H1 (cell line): ENCODE measurements around the gene SAA1. TPM values are rescaled to one million over a fixed set of nuclear protein-coding genes. Genes with fewer than 3 reads are reported as not detected.

Experiments used
- CTCF ChIA-PET: fragments of 300-600 bp; sonication (Branson Sonifier 250); formaldehyde crosslinking; loops from one replicate; lab custom pipeline; 2021; ENCODE audit not compliant: partially characterized antibody; lab: Charles Lee
- POLR2A ChIA-PET: fragments of 300-600 bp; sonication (Branson Sonifier 250); formaldehyde crosslinking; loops from one replicate; lab custom pipeline; 2021; ENCODE audit warnings: inconsistent platforms; ENCODE audit not compliant: partially characterized antibody; lab: Charles Lee
- DNase-seq, 2 experiments: peaks; one replicate each; pipeline versions ENCODE4 v3.0.0 to v3.0.0-alpha.2; 2010 to 2022; ENCODE audit warnings: low spot score in 2 of 2, low read depth in 1 of 2, mixed read lengths in 1 of 2
- FAIRE-seq: peaks from 2 replicates; lab custom pipeline; 2011; peaks lifted over from hg19 to GRCh38; lab: Jason Lieb, UNC
- H2AFZ ChIP-seq: 2 replicates; pipeline ENCODE4 v1.8.1; 2012; ENCODE audit warnings: low read length, inconsistent platforms
- H2AK5ac ChIP-seq: 2 replicates; pipeline ENCODE4 v1.6.1; 2013; ENCODE audit warnings: low read depth, low read length
- H2BK120ac ChIP-seq: replicated peaks from 2 replicates; pipeline ENCODE3; 2013; ENCODE audit warnings: low read depth, low read length, inconsistent platforms
- H2BK12ac ChIP-seq: 2 replicates; pipeline ENCODE4 v1.6.1; 2013; ENCODE audit warnings: low read depth, low read length
- H2BK15ac ChIP-seq: 2 replicates; pipeline ENCODE4 v1.6.1; 2013; ENCODE audit warnings: low read length
- H2BK20ac ChIP-seq: 2 replicates; pipeline ENCODE4 v1.6.1; 2013; ENCODE audit warnings: low read length
- H2BK5ac ChIP-seq: 2 replicates; pipeline ENCODE4 v1.6.1; 2013; ENCODE audit warnings: low read depth, low read length
- H3K14ac ChIP-seq: 2 replicates; pipeline ENCODE4 v1.6.1; 2013; ENCODE audit warnings: inconsistent platforms; ENCODE audit not compliant: insufficient read length
- H3K18ac ChIP-seq: 2 replicates; pipeline ENCODE4 v1.6.1; 2013; ENCODE audit warnings: low read length; ENCODE audit errors: extremely low read depth
- H3K23ac ChIP-seq: 2 replicates; pipeline ENCODE4 v1.6.1; 2013; ENCODE audit warnings: inconsistent platforms; ENCODE audit not compliant: insufficient read length
- H3K23me2 ChIP-seq: 2 replicates; pipeline ENCODE4 v1.6.1; 2013; ENCODE audit warnings: low read depth, low read length
- H3K27ac ChIP-seq: 2 replicates; pipeline ENCODE4 v1.6.1; 2011; ENCODE audit warnings: low read depth, low read length, inconsistent platforms
- H3K27me3 ChIP-seq, 4 experiments: replicated peaks in 1 of 4; 1 replicate in 1 of 4; 2 replicates in 3 of 4; pipeline versions ENCODE4 v1.6.1 to v1.8.1; 2011 to 2013; ENCODE audit warnings: low read length in 3 of 4, mild to moderate bottlenecking in 3 of 4, inconsistent platforms in 2 of 4, mixed read lengths in 2 of 4, moderate library complexity in 1 of 4; ENCODE audit not compliant: control insufficient read depth in 3 of 4, insufficient read depth in 3 of 4; ENCODE audit errors: extremely low read depth in 1 of 4
- H3K36me3 ChIP-seq, 4 experiments: 2 replicates each; pipeline versions ENCODE4 v1.6.1 to v1.8.1; 2011 to 2013; ENCODE audit warnings: mild to moderate bottlenecking in 4 of 4, low read length in 3 of 4, moderate library complexity in 2 of 4, control low read depth in 1 of 4, inconsistent platforms in 1 of 4; ENCODE audit not compliant: insufficient read depth in 4 of 4, control insufficient read depth in 2 of 4
- H3K4ac ChIP-seq: replicated peaks from 2 replicates; pipeline ENCODE3; 2013; ENCODE audit warnings: low read length, low read depth, mixed read lengths, inconsistent platforms; ENCODE audit not compliant: insufficient read length
- H3K4me1 ChIP-seq, 4 experiments: replicated peaks in 1 of 4; 1 replicate in 1 of 4; 2 replicates in 3 of 4; pipeline versions ENCODE4 v1.6.1 to v1.8.1; 2011 to 2013; ENCODE audit warnings: low read length in 3 of 4, inconsistent platforms in 2 of 4, mixed read lengths in 1 of 4; ENCODE audit not compliant: insufficient read depth in 4 of 4, control insufficient read depth in 3 of 4
- H3K4me2 ChIP-seq, 2 experiments: 2 replicates each; pipeline versions ENCODE4 v1.6.1 to v1.8.1; 2011 to 2013; ENCODE audit warnings: low read depth in 2 of 2, low read length in 2 of 2, control low read depth in 1 of 2, inconsistent platforms in 1 of 2, mild to moderate bottlenecking in 1 of 2; ENCODE audit not compliant: insufficient read depth in 1 of 2
- H3K4me3 ChIP-seq, 4 experiments: fragments of 200-600, 300-600 bp in 1 of 4; sonication (generic), shearing (Covaris generic), sonication (Bioruptor Twin) in 1 of 4; 2 replicates each; pipeline versions ENCODE4 v1.5.1 to v1.8.1; 2011 to 2016; ENCODE audit warnings: low read length in 4 of 4, low read depth in 3 of 4, control low read depth in 2 of 4, inconsistent platforms in 2 of 4, mild to moderate bottlenecking in 2 of 4, mixed read lengths in 1 of 4, moderate library complexity in 1 of 4; ENCODE audit not compliant: insufficient read depth in 2 of 4; ENCODE audit errors: extremely low read depth in 1 of 4
- H3K56ac ChIP-seq: replicated peaks from 2 replicates; pipeline ENCODE3; 2013; ENCODE audit warnings: low read depth, mild to moderate bottlenecking, mixed read lengths, low read length, inconsistent platforms; ENCODE audit not compliant: insufficient read length
- H3K79me1 ChIP-seq: 2 replicates; pipeline ENCODE4 v1.6.1; 2013; ENCODE audit warnings: low read depth, low read length, control low read depth
- H3K79me2 ChIP-seq, 2 experiments: 2 replicates each; pipeline versions ENCODE4 v1.6.1 to v1.8.1; 2012 to 2013; ENCODE audit warnings: low read length in 2 of 2, mild to moderate bottlenecking in 2 of 2, inconsistent platforms in 1 of 2; ENCODE audit not compliant: insufficient read depth in 2 of 2, control insufficient read depth in 1 of 2
- H3K9ac ChIP-seq, 4 experiments: replicated peaks in 1 of 4; 1 replicate in 1 of 4; 2 replicates in 3 of 4; pipeline versions ENCODE4 v1.6.1 to v1.8.1; 2011 to 2013; ENCODE audit warnings: low read depth in 3 of 4, low read length in 3 of 4, control low read depth in 2 of 4, mild to moderate bottlenecking in 2 of 4, moderate library complexity in 2 of 4, inconsistent platforms in 1 of 4; ENCODE audit errors: extremely low read depth in 1 of 4
- H3K9me3 ChIP-seq, 2 experiments: 2 replicates each; pipeline versions ENCODE4 v1.6.1 to v1.8.1; 2012 to 2013; ENCODE audit warnings: mild to moderate bottlenecking in 2 of 2, moderate library complexity in 2 of 2, control low read depth in 1 of 2, inconsistent platforms in 1 of 2, low read depth in 1 of 2, low read length in 1 of 2, mixed read lengths in 1 of 2; ENCODE audit not compliant: insufficient read depth in 2 of 2
- H4K20me1 ChIP-seq, 2 experiments: replicated peaks in 1 of 2; 2 replicates each; pipeline versions ENCODE3 to v1.8.1; 2011 to 2013; ENCODE audit warnings: inconsistent platforms in 2 of 2, low read length in 2 of 2, mild to moderate bottlenecking in 1 of 2; ENCODE audit not compliant: insufficient read depth in 2 of 2, control insufficient read depth in 1 of 2
- H4K5ac ChIP-seq: 2 replicates; pipeline ENCODE4 v1.6.1; 2013; ENCODE audit warnings: low read length, low read depth, mixed read lengths, inconsistent platforms; ENCODE audit not compliant: insufficient read length
- H4K8ac ChIP-seq: 2 replicates; pipeline ENCODE4 v1.8.0; 2013; ENCODE audit warnings: mild to moderate bottlenecking, moderate library complexity, low read length, inconsistent platforms; ENCODE audit not compliant: insufficient read depth; ENCODE audit errors: extremely low read depth
- H4K91ac ChIP-seq: replicated peaks from 2 replicates; pipeline ENCODE3; 2013; ENCODE audit warnings: low read length, mixed read lengths, inconsistent platforms; ENCODE audit not compliant: insufficient read length
- ASH2L ChIP-seq: fragments of 200-600, 300-600 bp; sonication (generic); IDR thresholded peaks from one replicate; pipeline ENCODE4 v1.7.1; 2017; ENCODE audit warnings: low read length
- CREB1 ChIP-seq: IDR thresholded peaks from 2 replicates; pipeline ENCODE4 v1.6.1; 2012; ENCODE audit warnings: inconsistent platforms
- GABPA ChIP-seq: IDR thresholded peaks from 2 replicates; pipeline ENCODE4 v1.6.1; 2011; ENCODE audit warnings: mild to moderate bottlenecking, low read length, moderate library complexity, borderline replicate concordance; ENCODE audit not compliant: insufficient read depth
- JUND ChIP-seq: IDR thresholded peaks from 2 replicates; pipeline ENCODE4 v1.6.1; 2011; ENCODE audit warnings: mild to moderate bottlenecking, improper control_type of control experiment, low read length
- KDM1A ChIP-seq: fragments of 200-600, 300-600 bp; sonication (generic); IDR thresholded peaks from 2 replicates; pipeline ENCODE4 v1.7.1; 2016; ENCODE audit warnings: mild to moderate bottlenecking, low read length, borderline replicate concordance
- RAD21 ChIP-seq, 2 experiments: IDR thresholded peaks in 1 of 2; conservative IDR thresholded peaks in 1 of 2; 2 replicates each; pipeline ENCODE4 v1.6.1; 2011; ENCODE audit warnings: low read depth in 2 of 2, low read length in 2 of 2, improper control_type of control experiment in 1 of 2, inconsistent platforms in 1 of 2, mild to moderate bottlenecking in 1 of 2, moderate library complexity in 1 of 2
- RBBP5 ChIP-seq: IDR thresholded peaks from 2 replicates; pipeline ENCODE4 v1.7.1; 2012; ENCODE audit warnings: low read depth, mild to moderate bottlenecking, inconsistent platforms, low read length, moderate library complexity, borderline replicate concordance
- SIN3A ChIP-seq, 2 experiments: IDR thresholded peaks in 1 of 2; conservative IDR thresholded peaks in 1 of 2; 2 replicates each; pipeline ENCODE4 v1.6.1; 2011 to 2012; ENCODE audit warnings: low read length in 2 of 2, improper control_type of control experiment in 1 of 2, low read depth in 1 of 2, mild to moderate bottlenecking in 1 of 2
- WGBS, 2 experiments: shearing (Covaris generic) in 1 of 2; methylation state at CpG; one replicate each; pipeline versions ENCODE4 v1.1.6 to v1.1.7; 2013 to 2015; ENCODE audit warnings: low lambda C conversion rate in 2 of 2, mixed read lengths in 2 of 2, inconsistent platforms in 1 of 2, low coverage in 1 of 2, missing lambda C conversion rate in 1 of 2; ENCODE audit not compliant: insufficient replicate concordance in 2 of 2, insufficient coverage in 1 of 2, insufficient read length in 1 of 2; ENCODE audit errors: extremely low coverage in 1 of 2, missing lambda C conversion rate in 1 of 2; 5-methylcytosine and 5-hydroxymethylcytosine counted together
- polyA plus RNA-seq, 7 experiments: library from polyadenylated mRNA; depleted of rRNA in 3 of 7; stranded (reverse) in 5 of 7; unstranded in 2 of 7; fragments of >200 nt in 5 of 7; fragments of 200-250 nt in 2 of 7; gene quantifications; 1 replicate in 5 of 7; 2 replicates in 1 of 7; 4 replicates in 1 of 7; pipeline versions ENCODE4 v1.2.1 to v1.2.3, GENCODE V29; 2011 to 2013; ENCODE audit warnings: missing spikeins in 2 of 7, mixed read lengths in 2 of 7
- total RNA-seq: library from RNA; stranded (reverse); fragmentation: NEBNext Ultra II Directional; extraction: Animal tissue kit (Norgen Biotek cat#: 25700); gene quantifications from 2 replicates; pipeline ENCODE4 v1.2.1, GENCODE V29; 2021
- TF ChIP-seq, protein P1 (sequence below): IDR thresholded peaks from 2 replicates; pipeline ENCODE4 v1.6.1; 2011; ENCODE audit warnings: low read depth, mild to moderate bottlenecking, low read length; ENCODE audit not compliant: insufficient read depth

The SAA1 gene
- total and polyA plus RNA-seq, 2 of the 8 experiments (the other 6 are each of a cell fraction or from before 2014, with no cell fraction given) = 0.41 TPM; not detected in 1

DNA sequence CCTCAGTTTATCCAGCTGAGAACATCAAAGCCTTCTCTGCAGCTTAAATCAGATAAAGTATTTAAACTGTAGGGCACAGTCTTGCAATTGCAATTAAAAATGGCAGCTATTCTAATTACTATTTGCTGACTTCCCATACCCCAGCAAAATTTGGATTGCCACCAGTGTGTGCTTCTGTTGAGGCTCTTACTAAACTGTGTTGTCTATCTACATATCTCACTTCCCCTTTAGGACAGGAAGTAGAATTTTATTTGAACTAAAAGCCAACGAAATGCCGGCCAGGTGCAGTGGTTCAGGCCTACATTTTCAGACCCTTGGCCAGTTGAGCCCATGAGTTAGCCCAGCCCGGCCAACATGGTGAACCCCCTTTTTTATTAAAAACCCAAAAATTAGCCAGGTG is 36.6 kb upstream of the SAA1 start:
- Histone ChIP-seq H3K23ac (no peak overlapping the region), H3K79me1 (no peaks in the 10 kb centered on the region), H3K14ac (no peak overlapping the region), H3K4me1 (no peaks in the 10 kb centered on the region), H4K91ac (no peak overlapping the region), H3K4ac (no peak overlapping the region), H2BK5ac (no peak overlapping the region), H4K8ac (no peak overlapping the region), H3K4me2 (no peak overlapping the region), H3K4me3 (no peak overlapping the region), H3K27me3 (no peaks in the 10 kb centered on the region), H2BK15ac (no peak overlapping the region), H2AK5ac (no peak overlapping the region; the same call in 1 of the 2 replicates), H3K23me2 (no peaks in the 10 kb centered on the region), H3K56ac (no peak overlapping the region), H3K27ac (no peak overlapping the region), H2BK12ac (no peak overlapping the region), H2AFZ (no peak overlapping the region), H3K36me3 (no peaks in the 10 kb centered on the region), H3K79me2 (no peaks in the 10 kb centered on the region), H3K9ac (no peak overlapping the region), H2BK120ac (no peak overlapping the region)
- DNase-seq = no peak
- WGBS, 2 experiments = 92% methylated on average over 2 of the region's 3 CpGs; no CpG with 5 or more reads in 1 of the 2 experiments
- CTCF ChIA-PET = interaction anchor here (3.9 to 4.8 kb wide), 2 partner anchors 14 to 26 kb away, joined by 10 to 17 read pairs; no protein-coding TSS in a partner anchor
- FAIRE-seq = no peak
- POLR2A ChIA-PET = no interaction called here
- TF ChIP-seq JUND (no peak), KDM1A (no peak), ASH2L (no peak), SIN3A (conservative IDR thresholded peaks at IDR 0.05 in 1 of 2, IDR thresholded peaks at IDR 0.05 in 1 of 2; ENCODE audit: low read depth in 1 of 2, low read length in 2 of 2) (no peak), RBBP5 (no peak), CREB1 (no peak), RAD21 (IDR thresholded peaks at IDR 0.05 in 1 of 2, conservative IDR thresholded peaks at IDR 0.05 in 1 of 2; ENCODE audit: low read depth in 2 of 2, low read length in 2 of 2) (no peak), GABPA (no peak)
- TF ChIP-seq, protein P1, sequence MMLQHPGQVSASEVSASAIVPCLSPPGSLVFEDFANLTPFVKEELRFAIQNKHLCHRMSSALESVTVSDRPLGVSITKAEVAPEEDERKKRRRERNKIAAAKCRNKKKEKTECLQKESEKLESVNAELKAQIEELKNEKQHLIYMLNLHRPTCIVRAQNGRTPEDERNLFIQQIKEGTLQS = no peak
- TF ChIP-seq, all 59 proteins: peak for 0
- H2BK20ac ChIP-seq = no peak overlapping the region
- no peaks in the 10 kb centered on the region for H3K9me3 ChIP-seq
- no peaks in the 10 kb centered on the region for H4K20me1 ChIP-seq
- no peak overlapping the region for H3K18ac ChIP-seq
- H4K5ac ChIP-seq = no peak overlapping the region
